Neural progenitor cell (in vitro differentiated cells): Measurements from ENCODE around the gene GTPBP6.

Source experiments
- EZH2 ChIP-seq: fragments of 200-600 bp; sonication (generic); IDR thresholded peaks from 2 replicates; pipeline ENCODE4 v1.6.1; 2017; ENCODE audit warnings: antibody characterized with exemption, mild to moderate bottlenecking, moderate library complexity
- EZH2phosphoT487 ChIP-seq: fragments of 200-600 bp; sonication (generic); IDR thresholded peaks from 2 replicates; pipeline ENCODE4 v1.6.1; 2017; ENCODE audit warnings: antibody characterized with exemption
- TF ChIP-seq, protein P1 (sequence below): fragments of 200-600 bp; sonication (generic); IDR thresholded peaks from 2 replicates; pipeline ENCODE4 v1.5.1; 2017; ENCODE audit warnings: antibody characterized with exemption, mild to moderate bottlenecking

GRCh38 chrX:257681-258289 is 60.8 kb downstream of the GTPBP6 start:
- TF ChIP-seq, protein P1, sequence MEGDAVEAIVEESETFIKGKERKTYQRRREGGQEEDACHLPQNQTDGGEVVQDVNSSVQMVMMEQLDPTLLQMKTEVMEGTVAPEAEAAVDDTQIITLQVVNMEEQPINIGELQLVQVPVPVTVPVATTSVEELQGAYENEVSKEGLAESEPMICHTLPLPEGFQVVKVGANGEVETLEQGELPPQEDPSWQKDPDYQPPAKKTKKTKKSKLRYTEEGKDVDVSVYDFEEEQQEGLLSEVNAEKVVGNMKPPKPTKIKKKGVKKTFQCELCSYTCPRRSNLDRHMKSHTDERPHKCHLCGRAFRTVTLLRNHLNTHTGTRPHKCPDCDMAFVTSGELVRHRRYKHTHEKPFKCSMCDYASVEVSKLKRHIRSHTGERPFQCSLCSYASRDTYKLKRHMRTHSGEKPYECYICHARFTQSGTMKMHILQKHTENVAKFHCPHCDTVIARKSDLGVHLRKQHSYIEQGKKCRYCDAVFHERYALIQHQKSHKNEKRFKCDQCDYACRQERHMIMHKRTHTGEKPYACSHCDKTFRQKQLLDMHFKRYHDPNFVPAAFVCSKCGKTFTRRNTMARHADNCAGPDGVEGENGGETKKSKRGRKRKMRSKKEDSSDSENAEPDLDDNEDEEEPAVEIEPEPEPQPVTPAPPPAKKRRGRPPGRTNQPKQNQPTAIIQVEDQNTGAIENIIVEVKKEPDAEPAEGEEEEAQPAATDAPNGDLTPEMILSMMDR, result no peak
- TF ChIP-seq EZH2, result no peak
- TF ChIP-seq EZH2phosphoT487, result no peak
